ENCODE results near the gene MLLT1. TPM values are rescaled to one million over a fixed set of nuclear protein-coding genes. Genes with fewer than 3 reads are reported as not detected.

Gene MLLT1
- total RNA-seq, 1 donor from 2014 or later = 59.2 TPM

DNA sequence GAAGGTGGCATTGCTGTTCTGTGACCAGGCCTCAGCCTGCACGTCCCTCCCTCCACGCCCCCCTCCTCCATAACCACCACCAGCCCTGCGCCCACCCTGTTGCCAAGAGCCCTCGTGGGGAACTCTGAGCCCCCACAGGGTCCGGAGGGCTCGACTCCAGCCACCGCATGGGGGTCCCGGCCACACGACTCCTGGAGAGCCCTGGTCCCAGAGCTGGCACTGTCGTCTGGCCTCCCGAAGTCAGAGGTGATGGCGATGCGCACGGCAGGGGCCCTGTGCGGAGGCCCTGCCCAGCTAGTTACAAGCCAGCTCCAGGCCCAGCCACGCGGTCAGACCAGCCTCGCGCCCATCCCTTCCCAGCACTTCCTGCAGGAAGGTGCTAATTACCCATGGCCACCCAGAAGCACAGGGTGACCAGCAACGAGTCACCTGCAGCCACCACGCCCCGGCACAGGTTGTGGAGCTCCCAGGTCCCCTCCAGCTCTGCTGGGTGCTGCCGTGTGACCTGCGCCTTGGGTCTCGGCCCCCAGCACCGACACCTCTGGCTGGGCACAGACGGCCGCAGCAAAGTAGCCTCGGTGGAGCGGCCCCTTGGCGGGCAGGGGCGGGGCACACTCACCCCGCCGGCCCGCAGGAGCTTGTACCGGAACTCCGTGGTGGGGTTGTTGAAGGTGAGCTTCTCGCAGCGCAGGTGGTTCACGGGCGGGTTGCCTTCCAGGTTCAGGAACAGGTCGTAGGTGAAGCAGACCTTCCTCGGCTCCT is 49.6 kb downstream of the MLLT1 start:
- Mint-ChIP-seq H3K27ac (ENCODE audit: unreplicated experiment) (no peak overlapping the region), H3K27me3 (ENCODE audit: unreplicated experiment) (peaks cover 23% of the 10 kb centered on the region), H3K4me3 (ENCODE audit: unreplicated experiment) (no peak overlapping the region), H3K36me3 (ENCODE audit: low read depth, unreplicated experiment) (peaks cover 34% of the 10 kb centered on the region), H3K4me1 (ENCODE audit: unreplicated experiment) (peaks cover 4% of the 10 kb centered on the region), H3K9me3 (ENCODE audit: unreplicated experiment) (no peaks in the 10 kb centered on the region)
- no peak for DNase-seq (ENCODE audit: low spot score)
- TF ChIP-seq, protein P1, sequence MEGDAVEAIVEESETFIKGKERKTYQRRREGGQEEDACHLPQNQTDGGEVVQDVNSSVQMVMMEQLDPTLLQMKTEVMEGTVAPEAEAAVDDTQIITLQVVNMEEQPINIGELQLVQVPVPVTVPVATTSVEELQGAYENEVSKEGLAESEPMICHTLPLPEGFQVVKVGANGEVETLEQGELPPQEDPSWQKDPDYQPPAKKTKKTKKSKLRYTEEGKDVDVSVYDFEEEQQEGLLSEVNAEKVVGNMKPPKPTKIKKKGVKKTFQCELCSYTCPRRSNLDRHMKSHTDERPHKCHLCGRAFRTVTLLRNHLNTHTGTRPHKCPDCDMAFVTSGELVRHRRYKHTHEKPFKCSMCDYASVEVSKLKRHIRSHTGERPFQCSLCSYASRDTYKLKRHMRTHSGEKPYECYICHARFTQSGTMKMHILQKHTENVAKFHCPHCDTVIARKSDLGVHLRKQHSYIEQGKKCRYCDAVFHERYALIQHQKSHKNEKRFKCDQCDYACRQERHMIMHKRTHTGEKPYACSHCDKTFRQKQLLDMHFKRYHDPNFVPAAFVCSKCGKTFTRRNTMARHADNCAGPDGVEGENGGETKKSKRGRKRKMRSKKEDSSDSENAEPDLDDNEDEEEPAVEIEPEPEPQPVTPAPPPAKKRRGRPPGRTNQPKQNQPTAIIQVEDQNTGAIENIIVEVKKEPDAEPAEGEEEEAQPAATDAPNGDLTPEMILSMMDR (IDR thresholded peaks at IDR 0.05; ENCODE audit: unreplicated experiment) = no peak

DNA sequence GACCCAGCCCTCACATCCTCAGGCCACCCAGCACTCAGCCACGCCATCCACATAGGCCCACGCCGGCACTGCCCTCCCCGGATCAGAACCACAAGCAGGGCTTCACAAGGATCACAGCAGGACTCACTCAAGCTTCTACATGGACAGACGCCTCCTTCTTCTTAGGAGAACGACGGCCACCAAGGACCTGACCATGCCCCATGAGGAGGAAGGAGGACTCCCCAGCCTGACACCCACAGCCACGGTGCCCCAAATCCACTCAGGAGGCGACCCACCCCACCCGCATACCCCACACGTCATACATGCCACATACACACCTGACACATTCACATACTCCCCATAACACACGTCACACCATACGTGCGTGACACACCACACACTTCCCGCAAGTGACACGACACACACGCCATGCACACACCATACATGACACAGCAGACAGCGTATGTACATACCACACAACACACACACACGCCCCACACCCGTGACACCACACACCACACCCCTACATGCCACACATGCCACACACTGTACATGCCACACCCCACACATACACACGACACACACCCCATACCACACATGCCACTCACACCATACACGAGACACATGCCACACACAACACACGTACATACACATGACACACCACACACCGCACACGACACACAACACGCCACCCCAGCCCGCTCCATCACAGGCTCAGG is 50.4 kb downstream of the MLLT1 start:
- Mint-ChIP-seq H3K27ac (ENCODE audit: unreplicated experiment) (peak overlapping the region; percentile 91), H3K36me3 (ENCODE audit: low read depth, unreplicated experiment) (peaks cover 31% of the 10 kb centered on the region), H3K9me3 (ENCODE audit: unreplicated experiment) (no peaks in the 10 kb centered on the region), H3K4me3 (ENCODE audit: unreplicated experiment) (peak overlapping the region; percentile 29), H3K4me1 (ENCODE audit: unreplicated experiment) (peaks cover 4% of the 10 kb centered on the region), H3K27me3 (ENCODE audit: unreplicated experiment) (peaks cover 26% of the 10 kb centered on the region)
- TF ChIP-seq, protein P1 (IDR thresholded peaks at IDR 0.05; ENCODE audit: unreplicated experiment) = no peak
- DNase-seq (ENCODE audit: low spot score) = no peak

DNA sequence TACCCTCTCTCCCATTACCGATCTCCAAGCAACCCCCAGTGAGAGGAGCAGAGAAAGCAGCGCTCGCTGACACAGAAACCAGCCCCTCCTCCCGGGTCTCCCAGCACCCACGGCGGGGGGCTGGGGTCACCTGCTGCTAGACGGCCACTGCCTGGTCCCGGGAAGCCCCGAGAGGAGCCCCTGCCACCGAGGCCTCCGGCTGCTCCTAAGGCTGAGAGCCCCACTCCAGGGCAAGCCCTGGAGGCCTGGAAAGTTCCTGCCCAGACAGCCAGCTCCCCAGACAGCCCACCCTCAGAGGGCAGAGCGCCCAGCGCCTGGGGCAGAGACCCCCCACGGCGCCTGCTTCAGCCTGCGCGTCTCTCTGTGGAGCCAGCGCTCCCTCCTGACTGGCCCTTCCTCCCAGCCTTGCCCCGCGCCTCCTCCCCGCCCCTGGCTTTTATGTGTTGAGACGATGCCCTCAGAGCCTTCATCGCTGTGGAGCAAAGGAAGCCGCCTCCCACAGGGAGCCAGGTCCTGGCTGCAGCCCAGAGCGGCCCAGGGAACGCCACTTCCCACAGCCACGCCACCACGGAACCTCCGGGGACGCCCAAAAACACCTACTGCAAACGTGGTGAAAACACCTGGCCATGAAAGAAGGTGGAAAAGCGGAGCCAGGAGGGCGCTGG is 51.1 kb downstream of the MLLT1 start:
- no peak for DNase-seq (ENCODE audit: low spot score)
- peaks cover 4% of the 10 kb centered on the region for H3K4me1 Mint-ChIP-seq (ENCODE audit: unreplicated experiment)
- H3K36me3 Mint-ChIP-seq (ENCODE audit: low read depth, unreplicated experiment) = peaks cover 31% of the 10 kb centered on the region
- peaks cover 27% of the 10 kb centered on the region for H3K27me3 Mint-ChIP-seq (ENCODE audit: unreplicated experiment)
- no peaks in the 10 kb centered on the region for H3K9me3 Mint-ChIP-seq (ENCODE audit: unreplicated experiment)
- no peak overlapping the region for H3K4me3 Mint-ChIP-seq (ENCODE audit: unreplicated experiment)
- TF ChIP-seq, protein P1 (IDR thresholded peaks at IDR 0.05; ENCODE audit: unreplicated experiment) = no peak
- no peak overlapping the region for H3K27ac Mint-ChIP-seq (ENCODE audit: unreplicated experiment)

DNA sequence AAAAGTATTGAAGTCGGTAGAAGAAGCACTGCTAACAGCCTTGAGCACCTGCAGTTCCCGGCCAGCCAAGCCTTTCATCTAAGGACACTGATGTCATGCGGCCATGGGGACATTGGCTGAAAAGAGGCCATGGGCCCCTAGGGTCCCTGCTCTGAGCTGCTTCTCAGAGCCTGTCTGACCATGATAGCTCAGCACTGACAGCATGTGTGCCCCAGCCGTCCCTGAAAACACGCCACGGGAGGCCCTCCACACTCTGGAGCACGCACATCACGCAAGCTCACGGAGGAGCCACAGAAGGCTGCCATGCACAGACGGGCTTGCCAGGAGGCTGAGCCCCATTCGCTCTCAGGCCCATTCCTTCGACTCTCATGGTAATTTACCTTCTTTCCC is 51.8 kb downstream of the MLLT1 start:
- no peak for DNase-seq (ENCODE audit: low spot score)
- Mint-ChIP-seq H3K9me3 (ENCODE audit: unreplicated experiment) (no peaks in the 10 kb centered on the region), H3K27me3 (ENCODE audit: unreplicated experiment) (peaks cover 28% of the 10 kb centered on the region), H3K36me3 (ENCODE audit: low read depth, unreplicated experiment) (peaks cover 31% of the 10 kb centered on the region), H3K27ac (ENCODE audit: unreplicated experiment) (no peak overlapping the region), H3K4me3 (ENCODE audit: unreplicated experiment) (no peak overlapping the region), H3K4me1 (ENCODE audit: unreplicated experiment) (peaks cover 4% of the 10 kb centered on the region)
- TF ChIP-seq, protein P1 (IDR thresholded peaks at IDR 0.05; ENCODE audit: unreplicated experiment) = no peak
